ENCODE data around the gene STX16. TPM values are rescaled to one million over a fixed set of nuclear protein-coding genes. Genes with fewer than 3 reads are reported as not detected.
A peak's percentile ranks its signal among the peaks of the same experiment; 100 is the strongest.

The STX16 gene
- total RNA-seq, 1 donor from 2014 or later: 67.8 TPM

DNA sequence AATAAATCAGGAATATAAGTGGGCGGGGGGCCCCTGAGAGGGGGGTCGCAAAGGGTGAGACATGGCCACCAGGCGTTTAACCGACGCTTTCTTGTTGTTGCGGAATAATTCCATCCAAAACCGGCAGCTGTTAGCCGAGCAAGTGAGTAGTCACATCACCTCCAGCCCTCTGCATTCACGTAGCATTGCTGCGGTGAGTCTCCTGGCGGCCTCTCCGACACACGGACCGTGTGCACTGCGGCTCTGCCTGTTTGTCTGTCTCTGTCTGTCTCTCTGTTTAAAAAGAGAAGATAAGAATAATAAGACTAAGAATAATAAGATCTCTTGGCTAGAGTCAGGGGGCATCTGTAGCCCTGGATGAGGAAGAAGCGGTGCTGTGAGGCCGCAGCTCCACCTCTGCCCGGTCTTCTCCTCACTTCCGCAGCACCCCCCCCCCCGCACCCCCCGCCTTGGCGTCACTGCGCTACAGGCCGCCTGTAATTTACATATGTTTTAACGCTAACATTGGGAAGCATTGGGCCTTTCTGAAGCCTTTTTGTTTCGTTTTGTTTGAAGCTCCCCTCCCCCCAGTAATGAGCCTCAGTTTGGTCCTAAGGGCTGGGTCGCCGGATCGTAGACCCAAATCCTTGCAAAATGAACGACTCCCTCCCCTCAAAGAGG, 993 bp downstream of the STX16 start:
- H3K9me3 ChIP-seq: no peaks in the 10 kb centered on the region
- DNase-seq (peak; percentile 79), ATAC-seq (peak; percentile 66 to 75)
- intact Hi-C loops (cut with DNase I): no loop called here
- H3K36me3 ChIP-seq: no peaks in the 10 kb centered on the region
- H3K27me3 ChIP-seq (ENCODE audit: low read depth): no peaks in the 10 kb centered on the region
- peak overlapping the region; percentile 95 for H3K27ac ChIP-seq
- H3K4me1 ChIP-seq: peaks cover 37% of the 10 kb centered on the region
- TF ChIP-seq, protein P1, sequence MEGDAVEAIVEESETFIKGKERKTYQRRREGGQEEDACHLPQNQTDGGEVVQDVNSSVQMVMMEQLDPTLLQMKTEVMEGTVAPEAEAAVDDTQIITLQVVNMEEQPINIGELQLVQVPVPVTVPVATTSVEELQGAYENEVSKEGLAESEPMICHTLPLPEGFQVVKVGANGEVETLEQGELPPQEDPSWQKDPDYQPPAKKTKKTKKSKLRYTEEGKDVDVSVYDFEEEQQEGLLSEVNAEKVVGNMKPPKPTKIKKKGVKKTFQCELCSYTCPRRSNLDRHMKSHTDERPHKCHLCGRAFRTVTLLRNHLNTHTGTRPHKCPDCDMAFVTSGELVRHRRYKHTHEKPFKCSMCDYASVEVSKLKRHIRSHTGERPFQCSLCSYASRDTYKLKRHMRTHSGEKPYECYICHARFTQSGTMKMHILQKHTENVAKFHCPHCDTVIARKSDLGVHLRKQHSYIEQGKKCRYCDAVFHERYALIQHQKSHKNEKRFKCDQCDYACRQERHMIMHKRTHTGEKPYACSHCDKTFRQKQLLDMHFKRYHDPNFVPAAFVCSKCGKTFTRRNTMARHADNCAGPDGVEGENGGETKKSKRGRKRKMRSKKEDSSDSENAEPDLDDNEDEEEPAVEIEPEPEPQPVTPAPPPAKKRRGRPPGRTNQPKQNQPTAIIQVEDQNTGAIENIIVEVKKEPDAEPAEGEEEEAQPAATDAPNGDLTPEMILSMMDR (IDR thresholded peaks at IDR 0.05): no peak
- peak overlapping the region; percentile 100 for H3K4me3 ChIP-seq

DNA sequence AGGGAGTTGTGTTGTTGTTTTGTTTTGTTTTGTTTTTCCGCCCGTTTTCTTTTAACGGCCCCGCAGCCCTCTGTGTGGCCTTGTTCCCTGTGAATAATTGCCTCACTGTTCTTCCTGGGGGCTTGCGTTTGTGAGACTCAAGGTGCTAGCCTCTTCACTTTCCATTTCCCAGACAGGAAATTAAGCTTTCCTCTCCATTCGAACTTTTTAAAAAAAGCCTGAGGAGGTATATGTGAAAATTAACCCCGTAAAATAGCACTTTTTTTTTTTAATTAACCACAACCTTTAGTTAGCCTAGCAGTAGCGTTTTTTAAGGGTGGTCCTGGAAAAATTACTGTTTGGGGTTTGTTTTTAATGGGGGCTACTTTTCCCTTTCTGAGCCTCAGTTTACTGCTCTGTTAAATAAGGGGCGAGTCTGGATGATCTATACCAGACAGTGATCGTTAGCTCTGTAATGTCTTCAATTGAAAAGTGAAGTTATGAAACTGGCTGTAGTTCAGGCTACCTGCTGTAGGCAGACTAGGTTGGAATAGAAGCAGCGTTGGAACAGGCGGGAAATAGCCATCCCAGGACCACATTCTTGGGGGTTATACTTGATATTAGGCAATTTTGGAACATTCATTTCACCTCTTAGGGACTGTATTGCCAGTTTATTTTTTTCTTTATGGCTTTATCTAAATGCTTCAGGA, 1.7 kb downstream of the STX16 start:
- Histone ChIP-seq H3K4me3 (peak overlapping the region; percentile 100), H3K4me1 (peaks cover 44% of the 10 kb centered on the region), H3K36me3 (no peaks in the 10 kb centered on the region), H3K27me3 (ENCODE audit: low read depth) (no peaks in the 10 kb centered on the region), H3K9me3 (no peaks in the 10 kb centered on the region), H3K27ac (peak overlapping the region; percentile 95)
- DNase-seq (no peak), ATAC-seq (no peak)
- intact Hi-C loops (cut with DNase I): no loop called here
- TF ChIP-seq, protein P1 (IDR thresholded peaks at IDR 0.05): no peak

DNA sequence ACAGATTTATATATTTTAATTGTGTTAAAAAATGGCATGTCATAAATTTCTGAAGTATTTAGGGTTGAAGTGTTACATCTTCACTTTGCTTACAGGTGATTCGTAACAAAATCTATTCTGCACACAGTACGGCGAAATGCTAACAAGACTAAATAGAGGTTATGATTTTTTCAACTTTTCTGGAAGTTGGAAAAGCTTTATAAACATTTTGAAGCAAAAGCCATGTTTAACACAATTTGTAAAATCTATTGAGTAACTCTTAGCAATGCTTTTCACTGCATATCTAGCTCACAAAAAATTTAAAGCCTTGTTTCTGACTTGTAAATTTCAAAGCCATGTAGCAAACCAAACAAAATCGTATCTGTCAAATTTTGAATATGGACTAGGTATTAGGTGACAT, 3.3 kb downstream of the STX16 start:
- Histone ChIP-seq H3K27me3 (ENCODE audit: low read depth) (no peaks in the 10 kb centered on the region), H3K9me3 (no peaks in the 10 kb centered on the region), H3K36me3 (peaks cover 3% of the 10 kb centered on the region), H3K27ac (no peak overlapping the region), H3K4me3 (no peak overlapping the region), H3K4me1 (peaks cover 55% of the 10 kb centered on the region)
- intact Hi-C loops (cut with DNase I): no loop called here
- TF ChIP-seq, protein P1 (IDR thresholded peaks at IDR 0.05): no peak
- DNase-seq (no peak), ATAC-seq (no peak)

DNA sequence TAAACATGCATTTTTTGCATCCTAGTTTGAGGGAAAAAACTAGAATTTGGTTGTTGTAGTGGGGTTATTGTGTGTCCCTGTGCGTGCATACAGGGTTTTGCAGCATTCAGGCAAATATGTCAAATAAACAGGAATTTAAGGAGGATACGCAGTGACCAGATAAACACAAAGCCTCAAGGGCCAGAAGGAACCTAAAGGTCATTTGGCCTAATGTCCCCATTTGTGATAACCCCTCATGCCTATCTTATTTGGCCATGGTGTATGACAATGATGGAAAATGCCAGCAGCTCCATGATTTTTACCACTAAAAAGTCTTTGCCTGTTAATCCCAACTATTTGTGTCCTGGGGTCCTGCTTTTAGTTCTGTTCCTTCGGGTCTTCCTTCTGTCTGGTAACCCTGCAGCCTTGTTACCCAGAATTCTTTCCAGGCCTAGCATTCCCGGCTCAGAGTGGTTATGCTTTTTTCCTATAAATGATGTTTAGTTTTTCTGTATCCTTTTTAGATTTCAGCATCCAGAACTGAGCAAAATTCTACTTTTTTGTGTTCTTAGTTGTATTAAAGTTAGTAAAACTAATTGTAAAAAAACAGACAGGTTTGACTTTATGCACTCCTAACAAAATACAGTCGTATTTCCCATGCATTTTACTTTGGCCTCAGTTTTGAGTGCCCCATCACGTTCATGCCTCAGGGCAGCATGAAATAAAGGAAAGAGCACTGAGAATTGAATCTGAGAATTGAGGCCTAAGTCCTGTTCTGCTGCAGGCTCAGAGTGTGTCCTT, 4.4 kb downstream of the STX16 start:
- ATAC-seq (no peak), DNase-seq (no peak)
- no peak overlapping the region for H3K4me3 ChIP-seq
- peaks cover 3% of the 10 kb centered on the region for H3K36me3 ChIP-seq
- peaks cover 58% of the 10 kb centered on the region for H3K4me1 ChIP-seq
- no peak overlapping the region for H3K27ac ChIP-seq
- TF ChIP-seq, protein P1 (IDR thresholded peaks at IDR 0.05): no peak
- intact Hi-C loops (cut with DNase I): no loop called here
- H3K27me3 ChIP-seq (ENCODE audit: low read depth): no peaks in the 10 kb centered on the region
- no peaks in the 10 kb centered on the region for H3K9me3 ChIP-seq

DNA sequence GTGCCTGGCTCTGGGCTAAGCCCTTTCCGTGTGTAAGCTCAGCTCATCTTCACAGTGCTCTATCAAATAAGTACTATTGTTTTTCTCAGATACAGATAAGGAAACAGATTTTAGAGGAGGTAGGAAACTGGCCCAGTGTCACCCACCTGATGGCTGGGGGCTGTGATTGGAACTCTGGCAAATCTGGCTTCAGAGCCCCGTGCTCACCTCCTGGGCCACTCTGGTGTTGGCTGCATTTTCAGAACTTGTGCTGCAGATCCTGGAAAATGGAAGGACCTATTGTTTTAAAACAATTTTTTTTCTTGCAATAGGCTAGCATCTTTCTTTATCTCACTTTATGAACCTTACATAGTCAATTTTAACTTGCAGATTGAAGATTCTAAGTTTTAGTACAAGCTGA, 5.7 kb downstream of the STX16 start:
- H3K36me3 ChIP-seq: peaks cover 10% of the 10 kb centered on the region
- H3K27ac ChIP-seq: no peak overlapping the region
- H3K27me3 ChIP-seq (ENCODE audit: low read depth): no peaks in the 10 kb centered on the region
- intact Hi-C loops (cut with DNase I): no loop called here
- H3K4me3 ChIP-seq: no peak overlapping the region
- H3K4me1 ChIP-seq: peaks cover 66% of the 10 kb centered on the region
- ATAC-seq (no peak), DNase-seq (no peak)
- TF ChIP-seq, protein P1 (IDR thresholded peaks at IDR 0.05): no peak
- no peaks in the 10 kb centered on the region for H3K9me3 ChIP-seq

Data from lower lobe of right lung (tissue), 2 donors.